Endothelial cell of umbilical vein (primary cell): ENCODE results near the gene MPLKIP. TPM values are rescaled to one million over a fixed set of nuclear protein-coding genes. Genes with fewer than 3 reads are reported as not detected.

Source experiments
- BruUV-seq: library from RNA; stranded (reverse); fragments of 400-500 nt; replicated peaks from 2 replicates; lab custom pipeline; 2021; lab: Mats Ljungman, UMichigan
- CTCF ChIA-PET: fragments of 300-600, 350-600 bp; sonication (Branson Sonifier 250); formaldehyde crosslinking; loops from one replicate; lab custom pipeline; 2021; ENCODE audit warnings: antibody characterized with exemption, inconsistent platforms; lab: Charles Lee
- POLR2A ChIA-PET: fragments of 300-600, 350-600 bp; sonication (Branson Sonifier 250); formaldehyde crosslinking; loops from one replicate; lab custom pipeline; 2021; ENCODE audit warnings: antibody characterized with exemption, inconsistent platforms; lab: Charles Lee
- DNase-seq: peaks from one replicate; pipeline ENCODE4 v3.0.0-alpha.2; 2011; ENCODE audit warnings: low read depth, low spot score
- FAIRE-seq: peaks from 2 replicates; lab custom pipeline; 2011; peaks lifted over from hg19 to GRCh38; lab: Jason Lieb, UNC
- H2AFZ ChIP-seq: 2 replicates; pipeline ENCODE4 v1.6.0; 2012; ENCODE audit warnings: low read depth, low read length, control low read depth, inconsistent platforms
- H3K27ac ChIP-seq: 2 replicates; pipeline ENCODE4 v1.5.1; 2011; ENCODE audit warnings: low read depth, mild to moderate bottlenecking, control low read depth, low read length, moderate library complexity; ENCODE audit not compliant: insufficient read depth
- H3K27me3 ChIP-seq, 2 experiments: 2 replicates each; pipeline versions ENCODE4 v1.6.0 to v1.6.1; 2011; ENCODE audit warnings: low read length in 2 of 2, mixed read lengths in 1 of 2; ENCODE audit not compliant: control insufficient read depth in 2 of 2, insufficient read depth in 2 of 2
- H3K36me3 ChIP-seq, 2 experiments: 2 replicates in 1 of 2; 3 replicates in 1 of 2; pipeline ENCODE4 v1.5.1; 2011; ENCODE audit warnings: low read length in 2 of 2, mild to moderate bottlenecking in 1 of 2, moderate library complexity in 1 of 2; ENCODE audit not compliant: control insufficient read depth in 2 of 2, insufficient read depth in 2 of 2; ENCODE audit errors: extremely low read depth in 1 of 2
- H3K4me1 ChIP-seq: 3 replicates; pipeline ENCODE4 v1.5.1; 2011; ENCODE audit warnings: mild to moderate bottlenecking, low read length; ENCODE audit not compliant: control insufficient read depth, insufficient read depth; ENCODE audit errors: extremely low read depth
- H3K4me2 ChIP-seq: 2 replicates; pipeline ENCODE4 v1.6.1; 2011; ENCODE audit warnings: low read length, control low read depth, mixed read lengths; ENCODE audit not compliant: insufficient read depth
- H3K4me3 ChIP-seq, 3 experiments: fragments of 200-600 bp in 1 of 3; sonication (generic), shearing (Covaris generic) in 1 of 3; replicated peaks in 1 of 3; 2 replicates each; pipeline ENCODE4 v1.5.1; 2011 to 2016; ENCODE audit warnings: control low read depth in 3 of 3, low read length in 3 of 3, mild to moderate bottlenecking in 2 of 3, inconsistent platforms in 1 of 3, low read depth in 1 of 3, moderate library complexity in 1 of 3; ENCODE audit not compliant: insufficient read depth in 1 of 3
- H3K79me2 ChIP-seq: 2 replicates; pipeline ENCODE4 v1.6.0; 2012; ENCODE audit warnings: low read length, inconsistent platforms; ENCODE audit not compliant: control insufficient read depth, insufficient read depth
- H3K9ac ChIP-seq: replicated peaks from 2 replicates; pipeline ENCODE3; 2011; ENCODE audit warnings: low read length, control low read depth; ENCODE audit not compliant: insufficient read depth; ENCODE audit errors: extremely low read depth
- H3K9me1 ChIP-seq: replicated peaks from 3 replicates; pipeline ENCODE4 v1.6.0; 2011; ENCODE audit warnings: mild to moderate bottlenecking, low read length; ENCODE audit not compliant: control insufficient read depth, insufficient read depth; ENCODE audit errors: extremely low read depth
- H3K9me3 ChIP-seq: replicated peaks from 2 replicates; pipeline ENCODE4 v1.5.1; 2012; ENCODE audit warnings: low read length, inconsistent platforms; ENCODE audit not compliant: control insufficient read depth, insufficient read depth
- H4K20me1 ChIP-seq: replicated peaks from 2 replicates; pipeline ENCODE3; 2011; ENCODE audit warnings: mild to moderate bottlenecking, low read length; ENCODE audit not compliant: control insufficient read depth, insufficient read depth; ENCODE audit errors: extremely low read depth
- CTCF ChIP-seq, 2 donors: IDR thresholded peaks; 1 replicate in 1 of 2; 2 replicates in 1 of 2; pipeline ENCODE4 v1.5.1; 2011; ENCODE audit warnings: low read length in 2 of 2, mild to moderate bottlenecking in 2 of 2, moderate library complexity in 2 of 2, control low read depth in 1 of 2, inconsistent platforms in 1 of 2, low read depth in 1 of 2; ENCODE audit not compliant: insufficient read depth in 1 of 2; ENCODE audit errors: extremely low read depth in 1 of 2
- EZH2 ChIP-seq: IDR thresholded peaks from 2 replicates; pipeline ENCODE4 v1.6.1; 2012; ENCODE audit warnings: borderline replicate concordance, low read depth, mild to moderate bottlenecking, moderate library complexity, low read length, inconsistent platforms; ENCODE audit not compliant: severe bottlenecking
- FOS ChIP-seq: IDR thresholded peaks from 2 replicates; pipeline ENCODE4 v1.6.1; 2011; ENCODE audit warnings: mild to moderate bottlenecking, low read length, moderate library complexity, borderline replicate concordance; ENCODE audit not compliant: insufficient read depth
- GATA2 ChIP-seq: IDR thresholded peaks from 2 replicates; pipeline ENCODE4 v1.7.0; 2011; ENCODE audit warnings: low read depth, mild to moderate bottlenecking, moderate library complexity, mixed read lengths, low read length; ENCODE audit not compliant: insufficient read length, insufficient read depth
- JUN ChIP-seq: IDR thresholded peaks from 2 replicates; pipeline ENCODE4 v1.6.1; 2011; ENCODE audit warnings: borderline replicate concordance, low read depth; ENCODE audit not compliant: insufficient read length, insufficient read depth
- MAX ChIP-seq: IDR thresholded peaks from 2 replicates; pipeline ENCODE4 v1.6.1; 2011; ENCODE audit not compliant: insufficient read depth, insufficient read length
- MYC ChIP-seq: IDR thresholded peaks from one replicate; pipeline ENCODE4 v1.6.1; 2011; ENCODE audit warnings: mild to moderate bottlenecking, low read depth, low read length
- POLR2A ChIP-seq: IDR thresholded peaks from 2 replicates; pipeline ENCODE4 v1.6.1; 2012; ENCODE audit warnings: low read depth, mild to moderate bottlenecking, control low read depth, low read length
- POLR2AphosphoS5 ChIP-seq: IDR thresholded peaks from 2 replicates; pipeline ENCODE4 v1.6.1; 2012; ENCODE audit warnings: low read depth, mild to moderate bottlenecking, control low read depth, low read length, moderate library complexity; ENCODE audit not compliant: insufficient read depth
- dilution Hi-C: fragments of 300-500 bp; cut with MboI; formaldehyde crosslinking; loops from one replicate; pipeline ENCODE4 v1.15.0; 2019; ENCODE audit warnings: low sequenced_read_pairs; ENCODE audit not compliant: extremely low pct_ligation_motif_present
- intact Hi-C: fragments of 100-400 bp; cut with micrococcal nuclease; formaldehyde crosslinking; loops from one replicate; pipeline ENCODE4 v1.10.0; 2022
- polyA plus RNA-seq, 4 experiments: library from polyadenylated mRNA; depleted of rRNA in 3 of 4; stranded (reverse) in 3 of 4; unstranded in 1 of 4; fragments of >200 nt; gene quantifications; 2 replicates each; pipeline versions ENCODE4 v1.2.1 to v1.2.3, GENCODE V29; 2011 to 2012; ENCODE audit warnings: missing spikeins in 1 of 4
- total RNA-seq: library from RNA; stranded (reverse); gene quantifications from 2 replicates; pipeline ENCODE4 v1.2.3, GENCODE V29; 2021

Gene MPLKIP
- total and polyA plus RNA-seq, 2 donors (not counting 3 experiments of a cell fraction or from before 2014, with no cell fraction given), result 40.9 to 56.4 TPM

- Histone ChIP-seq H3K79me2 (no peaks in the 10 kb centered on the region), H3K4me2 (no peak overlapping the region), H3K36me3 (no peaks in the 10 kb centered on the region), H2AFZ (no peak overlapping the region), H3K9me1 (no peaks in the 10 kb centered on the region), H3K9ac (no peak overlapping the region), H4K20me1 (no peaks in the 10 kb centered on the region), H3K9me3 (no peaks in the 10 kb centered on the region), H3K4me1 (no peaks in the 10 kb centered on the region), H3K27me3 (no peaks in the 10 kb centered on the region), H3K4me3 (no peak overlapping the region), H3K27ac (no peak overlapping the region)
- ChIA-PET CTCF (no interaction called here), POLR2A (no interaction called here)
- DNase-seq, result no peak
- intact Hi-C loops, result no loop called here
- FAIRE-seq, result no peak
- dilution Hi-C loops, result no loop called here
- no TSS peak for BruUV-seq
- TF ChIP-seq EZH2 (no peak), CTCF (IDR thresholded peaks at IDR 0.05; ENCODE audit: extremely low read depth in 1 of 2, insufficient read depth in 1 of 2, low read depth in 1 of 2, low read length in 2 of 2) (no peak), GATA2 (no peak), MAX (no peak), FOS (no peak), MYC (no peak), POLR2AphosphoS5 (no peak), POLR2A (no peak), JUN (no peak)
These were observed 31.5 kb downstream of the MPLKIP start for GRCh38 chr7:40102897-40103296.
